ENCODE data around the gene FAM222A. TPM values are rescaled to one million over a fixed set of nuclear protein-coding genes. Genes with fewer than 3 reads are reported as not detected.

Gene FAM222A
- total RNA-seq, 1 experiment from 2014 or later = 3.7 TPM

GRCh38 chr12:109685574-109686447 lies 27.8 kb upstream of the FAM222A start:
- no peaks in the 10 kb centered on the region for H3K36me3 ChIP-seq (ENCODE audit: control insufficient read depth in 1 of 2, insufficient read depth in 2 of 2, low read length in 2 of 2)
- no peak overlapping the region for H3K4me2 ChIP-seq (ENCODE audit: low read length)
- ATAC-seq (no peak), DNase-seq (ENCODE audit: low read depth, low spot score) (no peak)
- H3K9ac ChIP-seq (ENCODE audit: low read length) = no peak overlapping the region
- H3K4me3 ChIP-seq (replicated peaks in 1 of 2; ENCODE audit: low read depth in 1 of 2, low read length in 2 of 2) = no peak overlapping the region
- CTCF ChIA-PET = no interaction called here
- peaks cover 3% of the 10 kb centered on the region; the same call in 1 of the 2 replicates for H3K27me3 ChIP-seq (ENCODE audit: insufficient read depth, low read length)
- no peaks in the 10 kb centered on the region for H3K79me2 ChIP-seq (ENCODE audit: insufficient read depth, low read length)
- no peaks in the 10 kb centered on the region for H3K9me3 ChIP-seq (ENCODE audit: control insufficient read depth in 1 of 2, insufficient read depth in 1 of 2, low read depth in 1 of 2, low read length in 2 of 2)
- RAD21 ChIA-PET (ENCODE audit: low non-redundant PET in 1 of 2, low total read pairs in 2 of 2, uncharacterized antibody in 2 of 2, unreplicated experiment in 2 of 2) = no interaction called here
- no peak overlapping the region for H3K27ac ChIP-seq (ENCODE audit: low read depth, low read length)
- no peaks in the 10 kb centered on the region for H4K20me1 ChIP-seq (ENCODE audit: insufficient read depth)
- TF ChIP-seq POLR2A (IDR thresholded peaks at IDR 0.05; ENCODE audit: borderline replicate concordance, extremely low read depth, insufficient read depth, insufficient read length) = no peak
- TF ChIP-seq RAD21 (IDR thresholded peaks at IDR 0.05; ENCODE audit: low read depth) = no peak
- no peak for TF ChIP-seq EZH2phosphoT487 (IDR thresholded peaks at IDR 0.05; ENCODE audit: borderline replicate concordance)
- no peak for TF ChIP-seq CTCF (IDR thresholded peaks at IDR 0.05 in 2 of 3, conservative IDR thresholded peaks at IDR 0.05 in 1 of 3; ENCODE audit: borderline replicate concordance in 1 of 3, insufficient read depth in 1 of 3, low read depth in 2 of 3, low read length in 2 of 3)
- TF ChIP-seq CEBPB (IDR thresholded peaks at IDR 0.05; ENCODE audit: low read depth) = no peak
- TF ChIP-seq YY1 (IDR thresholded peaks at IDR 0.05; ENCODE audit: extremely low read depth, insufficient replicate concordance, low read depth, low read length) = no peak
- no peak for TF ChIP-seq POLR2AphosphoS5 (IDR thresholded peaks at IDR 0.05; ENCODE audit: low read depth, low read length)
- TF ChIP-seq ELF1 (IDR thresholded peaks at IDR 0.05; ENCODE audit: borderline replicate concordance, low read depth) = no peak
- no peak for TF ChIP-seq TCF7L2 (IDR thresholded peaks at IDR 0.05; ENCODE audit: borderline replicate concordance, extremely low read depth, insufficient read depth, insufficient read length)
- TF ChIP-seq, protein P1, sequence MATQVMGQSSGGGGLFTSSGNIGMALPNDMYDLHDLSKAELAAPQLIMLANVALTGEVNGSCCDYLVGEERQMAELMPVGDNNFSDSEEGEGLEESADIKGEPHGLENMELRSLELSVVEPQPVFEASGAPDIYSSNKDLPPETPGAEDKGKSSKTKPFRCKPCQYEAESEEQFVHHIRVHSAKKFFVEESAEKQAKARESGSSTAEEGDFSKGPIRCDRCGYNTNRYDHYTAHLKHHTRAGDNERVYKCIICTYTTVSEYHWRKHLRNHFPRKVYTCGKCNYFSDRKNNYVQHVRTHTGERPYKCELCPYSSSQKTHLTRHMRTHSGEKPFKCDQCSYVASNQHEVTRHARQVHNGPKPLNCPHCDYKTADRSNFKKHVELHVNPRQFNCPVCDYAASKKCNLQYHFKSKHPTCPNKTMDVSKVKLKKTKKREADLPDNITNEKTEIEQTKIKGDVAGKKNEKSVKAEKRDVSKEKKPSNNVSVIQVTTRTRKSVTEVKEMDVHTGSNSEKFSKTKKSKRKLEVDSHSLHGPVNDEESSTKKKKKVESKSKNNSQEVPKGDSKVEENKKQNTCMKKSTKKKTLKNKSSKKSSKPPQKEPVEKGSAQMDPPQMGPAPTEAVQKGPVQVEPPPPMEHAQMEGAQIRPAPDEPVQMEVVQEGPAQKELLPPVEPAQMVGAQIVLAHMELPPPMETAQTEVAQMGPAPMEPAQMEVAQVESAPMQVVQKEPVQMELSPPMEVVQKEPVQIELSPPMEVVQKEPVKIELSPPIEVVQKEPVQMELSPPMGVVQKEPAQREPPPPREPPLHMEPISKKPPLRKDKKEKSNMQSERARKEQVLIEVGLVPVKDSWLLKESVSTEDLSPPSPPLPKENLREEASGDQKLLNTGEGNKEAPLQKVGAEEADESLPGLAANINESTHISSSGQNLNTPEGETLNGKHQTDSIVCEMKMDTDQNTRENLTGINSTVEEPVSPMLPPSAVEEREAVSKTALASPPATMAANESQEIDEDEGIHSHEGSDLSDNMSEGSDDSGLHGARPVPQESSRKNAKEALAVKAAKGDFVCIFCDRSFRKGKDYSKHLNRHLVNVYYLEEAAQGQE (IDR thresholded peaks at IDR 0.05; ENCODE audit: low read depth) = no peak
- no peak for TF ChIP-seq JUND (IDR thresholded peaks at IDR 0.05)
- no peak for TF ChIP-seq ZNF274 (IDR thresholded peaks at IDR 0.05; ENCODE audit: low read depth, low read length)
- TF ChIP-seq MAX (IDR thresholded peaks at IDR 0.05) = no peak
- no peak for TF ChIP-seq FOSL1 (IDR thresholded peaks at IDR 0.05; ENCODE audit: low read depth)
- TF ChIP-seq ZFX (IDR thresholded peaks at IDR 0.05) = no peak
- no peak for TF ChIP-seq SRF (IDR thresholded peaks at IDR 0.05; ENCODE audit: low read depth)
- H2AFZ ChIP-seq (ENCODE audit: low read depth, low read length, poor library complexity, severe bottlenecking) = no peak overlapping the region
- H3K9me2 ChIP-seq (ENCODE audit: insufficient read depth) = no peaks in the 10 kb centered on the region
- no TSS peak for BruUV-seq (replicated peaks)
- POLR2A ChIA-PET = no interaction called here
- no peaks in the 10 kb centered on the region for H3K4me1 ChIP-seq (ENCODE audit: control insufficient read depth in 1 of 2, insufficient read depth in 2 of 2, low read length in 2 of 2)
- intact Hi-C loops (cut with micrococcal nuclease) = no loop called here
